ENCODE data around the gene AGBL5. TPM values are rescaled to one million over a fixed set of nuclear protein-coding genes. Genes with fewer than 3 reads are reported as not detected.

AGBL5 gene
- total RNA-seq, 2 donors from 2014 or later, result 13.1 to 14.3 TPM

- H3K36me3 Mint-ChIP-seq (ENCODE audit: low read depth), result no peaks in the 10 kb centered on the region
- H3K27me3 Mint-ChIP-seq, result no peaks in the 10 kb centered on the region
- no peaks in the 10 kb centered on the region for H3K9me3 Mint-ChIP-seq
- peaks cover 5% of the 10 kb centered on the region for H3K4me1 Mint-ChIP-seq
- H3K4me3 Mint-ChIP-seq, result no peak overlapping the region
- H3K27ac Mint-ChIP-seq, result no peak overlapping the region
- ATAC-seq (replicated peaks), result no peak
Observed at GRCh38 chr2:27018142-27018541, 33.3 kb upstream of the AGBL5 start.

GRCh38 chr2:27019459-27019858 lies 32.0 kb upstream of the AGBL5 start:
- no peaks in the 10 kb centered on the region for H3K9me3 Mint-ChIP-seq
- H3K27ac Mint-ChIP-seq, result no peak overlapping the region
- H3K4me3 Mint-ChIP-seq, result no peak overlapping the region
- no peaks in the 10 kb centered on the region for H3K27me3 Mint-ChIP-seq
- H3K36me3 Mint-ChIP-seq (ENCODE audit: low read depth), result peaks cover 8% of the 10 kb centered on the region
- peaks cover 5% of the 10 kb centered on the region for H3K4me1 Mint-ChIP-seq
- ATAC-seq (replicated peaks), result no peak

- Mint-ChIP-seq H3K4me1 (peaks cover 5% of the 10 kb centered on the region), H3K27ac (no peak overlapping the region), H3K4me3 (no peak overlapping the region), H3K36me3 (ENCODE audit: low read depth) (peaks cover 8% of the 10 kb centered on the region), H3K9me3 (no peaks in the 10 kb centered on the region), H3K27me3 (no peaks in the 10 kb centered on the region)
- ATAC-seq (replicated peaks), result no peak
Observed at GRCh38 chr2:27019931-27020855, 31.3 kb upstream of the AGBL5 start.

- Mint-ChIP-seq H3K9me3 (no peaks in the 10 kb centered on the region), H3K4me3 (no peak overlapping the region), H3K27ac (no peak overlapping the region), H3K36me3 (ENCODE audit: low read depth) (peaks cover 8% of the 10 kb centered on the region), H3K4me1 (peaks cover 5% of the 10 kb centered on the region), H3K27me3 (no peaks in the 10 kb centered on the region)
- ATAC-seq (replicated peaks), result no peak
Observed at GRCh38 chr2:27021253-27022049, 30.0 kb upstream of the AGBL5 start.

- H3K27me3 Mint-ChIP-seq, result no peaks in the 10 kb centered on the region
- ATAC-seq (replicated peaks), result no peak
- no peak overlapping the region for H3K27ac Mint-ChIP-seq
- peaks cover 5% of the 10 kb centered on the region for H3K4me1 Mint-ChIP-seq
- peaks cover 15% of the 10 kb centered on the region for H3K36me3 Mint-ChIP-seq (ENCODE audit: low read depth)
- H3K9me3 Mint-ChIP-seq, result no peaks in the 10 kb centered on the region
- H3K4me3 Mint-ChIP-seq, result no peak overlapping the region
Observed at GRCh38 chr2:27023740-27024139, 27.7 kb upstream of the AGBL5 start.

GRCh38 chr2:27024188-27024587 lies 27.3 kb upstream of the AGBL5 start:
- H3K4me1 Mint-ChIP-seq, result peaks cover 6% of the 10 kb centered on the region
- peaks cover 19% of the 10 kb centered on the region for H3K36me3 Mint-ChIP-seq (ENCODE audit: low read depth)
- H3K27me3 Mint-ChIP-seq, result no peaks in the 10 kb centered on the region
- no peak overlapping the region for H3K27ac Mint-ChIP-seq
- no peaks in the 10 kb centered on the region for H3K9me3 Mint-ChIP-seq
- ATAC-seq (replicated peaks), result no peak
- no peak overlapping the region for H3K4me3 Mint-ChIP-seq

- H3K4me1 Mint-ChIP-seq, result peaks cover 12% of the 10 kb centered on the region
- peaks cover 19% of the 10 kb centered on the region for H3K36me3 Mint-ChIP-seq (ENCODE audit: low read depth)
- no peak overlapping the region for H3K4me3 Mint-ChIP-seq
- no peak overlapping the region for H3K27ac Mint-ChIP-seq
- no peak for ATAC-seq (replicated peaks)
- no peaks in the 10 kb centered on the region for H3K9me3 Mint-ChIP-seq
- no peaks in the 10 kb centered on the region for H3K27me3 Mint-ChIP-seq
Observed at GRCh38 chr2:27024812-27025211, 26.7 kb upstream of the AGBL5 start.

- no peak for ATAC-seq (replicated peaks)
- Mint-ChIP-seq H3K4me1 (peaks cover 13% of the 10 kb centered on the region), H3K9me3 (no peaks in the 10 kb centered on the region), H3K4me3 (no peak overlapping the region), H3K27me3 (no peaks in the 10 kb centered on the region), H3K27ac (no peak overlapping the region), H3K36me3 (ENCODE audit: low read depth) (peaks cover 19% of the 10 kb centered on the region)
Observed at GRCh38 chr2:27025281-27025800, 26.1 kb upstream of the AGBL5 start.

GRCh38 chr2:27025861-27026851 lies 25.3 kb upstream of the AGBL5 start:
- peaks cover 19% of the 10 kb centered on the region for H3K36me3 Mint-ChIP-seq (ENCODE audit: low read depth)
- no peak for ATAC-seq (replicated peaks)
- H3K9me3 Mint-ChIP-seq, result no peaks in the 10 kb centered on the region
- H3K4me1 Mint-ChIP-seq, result peaks cover 13% of the 10 kb centered on the region
- no peak overlapping the region for H3K27ac Mint-ChIP-seq
- no peak overlapping the region for H3K4me3 Mint-ChIP-seq
- no peaks in the 10 kb centered on the region for H3K27me3 Mint-ChIP-seq

GRCh38 chr2:27027211-27027651 lies 24.2 kb upstream of the AGBL5 start:
- no peak for ATAC-seq (replicated peaks)
- Mint-ChIP-seq H3K4me1 (peaks cover 17% of the 10 kb centered on the region), H3K36me3 (ENCODE audit: low read depth) (peaks cover 19% of the 10 kb centered on the region), H3K4me3 (no peak overlapping the region), H3K27ac (no peak overlapping the region), H3K27me3 (no peaks in the 10 kb centered on the region), H3K9me3 (no peaks in the 10 kb centered on the region)

GRCh38 chr2:27029051-27029450 lies 22.4 kb upstream of the AGBL5 start:
- no peak for ATAC-seq (replicated peaks)
- H3K27me3 Mint-ChIP-seq, result no peaks in the 10 kb centered on the region
- H3K4me1 Mint-ChIP-seq, result peaks cover 19% of the 10 kb centered on the region
- peaks cover 27% of the 10 kb centered on the region for H3K36me3 Mint-ChIP-seq (ENCODE audit: low read depth)
- H3K4me3 Mint-ChIP-seq, result no peak overlapping the region
- no peak overlapping the region for H3K27ac Mint-ChIP-seq
- H3K9me3 Mint-ChIP-seq, result no peaks in the 10 kb centered on the region

- H3K9me3 Mint-ChIP-seq, result no peaks in the 10 kb centered on the region
- peak within 1 kb of the TSS; percentile 94 for H3K4me3 Mint-ChIP-seq
- peaks cover 26% of the 10 kb centered on the region for H3K4me1 Mint-ChIP-seq
- no peaks in the 10 kb centered on the region for H3K27me3 Mint-ChIP-seq
- H3K27ac Mint-ChIP-seq, result peak within 1 kb of the TSS; percentile 92
- peaks cover 62% of the 10 kb centered on the region for H3K36me3 Mint-ChIP-seq (ENCODE audit: low read depth)
- peak; percentile 99 for ATAC-seq (replicated peaks)
Observed at GRCh38 chr2:27032495-27033252, 18.8 kb upstream of the AGBL5 start, which contains the start of gene TMEM214. TSS of gene TMEM214 (plus strand) at chr2:27032965. CDS start at chr2:27033016, 51 bp downstream.

GRCh38 chr2:27033253-27033852 lies 18.1 kb upstream of the AGBL5 start:
- Mint-ChIP-seq H3K27me3 (no peaks in the 10 kb centered on the region), H3K36me3 (ENCODE audit: low read depth) (peaks cover 65% of the 10 kb centered on the region), H3K4me1 (peaks cover 26% of the 10 kb centered on the region), H3K9me3 (no peaks in the 10 kb centered on the region), H3K4me3 (peak overlapping the region; percentile 94), H3K27ac (peak overlapping the region; percentile 92)
- no peak for ATAC-seq (replicated peaks)
